Spleen (tissue), 7 donors: ENCODE results near the gene PRKCSH.

ENCODE experiments used
- CTCF ChIP-seq, 11 experiments: fragments of 200-600 bp in 7 of 11; fragments of 450-650 bp in 4 of 11; sonication (generic) in 4 of 11; IDR thresholded peaks in 8 of 11; conservative IDR thresholded peaks in 3 of 11; 1 replicate in 7 of 11; 2 replicates in 4 of 11; pipeline versions ENCODE4 v1.4.0 to v1.8.0; 2016 to 2021; ENCODE audit warnings: antibody characterized with exemption in 11 of 11, inconsistent platforms in 4 of 11, mild to moderate bottlenecking in 1 of 11
- POLR2A ChIP-seq, 3 donors: fragments of 450-650 bp; IDR thresholded peaks; one replicate each; pipeline ENCODE4 v1.5.1; 2017; ENCODE audit warnings: antibody characterized with exemption in 3 of 3, mild to moderate bottlenecking in 1 of 3
- POLR2AphosphoS5 ChIP-seq, 3 donors: sonication (generic); formaldehyde crosslinking; IDR thresholded peaks; one replicate each; pipeline ENCODE4 v1.5.1; 2017; ENCODE audit warnings: antibody characterized with exemption in 3 of 3
- donor health status: DM: no; HTN: no; CAD: no; lungs with moderate emphysema.
- donor health status: DM: no; HTN: no; CAD: no.
- donor health status: DM: no; HTN: no; CAD: no.

GRCh38 chr19:11448923-11449554, 13.6 kb downstream of the PRKCSH start:
- TF ChIP-seq POLR2A (IDR thresholded peaks at IDR 0.05) (no peak), CTCF (IDR thresholded peaks at IDR 0.05 in 8 of 11, conservative IDR thresholded peaks at IDR 0.05 in 3 of 11) (no peak), POLR2AphosphoS5 (IDR thresholded peaks at IDR 0.05) (peak in 1 of 3 donors; percentile 51)
